GM12878 (cell line): ENCODE measurements around the gene CFAP45. TPM values are rescaled to one million over a fixed set of nuclear protein-coding genes. Genes with fewer than 3 reads are reported as not detected.
A peak's percentile ranks its signal among the peaks of the same experiment; 100 is the strongest.

Experiments
- ATAC-seq: fragments of 200-7000 bp; cut with Tn5 transposase; 3 replicates; pipeline ENCODE4 v1.9.1; 2020; ENCODE audit warnings: mild to moderate bottlenecking, moderate library complexity
- BruUV-seq: library from RNA; stranded (reverse); fragments of 400-500 nt; replicated peaks from 2 replicates; lab custom pipeline; 2021; lab: Mats Ljungman, UMichigan
- CTCF ChIA-PET: fragments of 300-600 bp; sonication (Branson Sonifier 250); formaldehyde crosslinking; extraction: SDS; loops from one replicate; lab custom pipeline; 2021; ENCODE audit warnings: inconsistent platforms; lab: Yijun Ruan, JAX
- POLR2A ChIA-PET: fragments of 350-600 bp; formaldehyde crosslinking; extraction: SDS; loops from one replicate; lab custom pipeline; 2021; ENCODE audit warnings: inconsistent platforms; lab: Charles Lee
- RAD21 ChIA-PET: fragments of 300-600 bp; sonication (Branson Sonifier 250); formaldehyde crosslinking; loops from one replicate; lab custom pipeline; 2023; ENCODE audit warnings: antibody characterized with exemption; ENCODE audit not compliant: unreplicated experiment; lab: Charles Lee
- SMC1A ChIA-PET: fragments of 300-600 bp; sonication (Branson Sonifier 250); formaldehyde crosslinking; loops from one replicate; lab custom pipeline; 2023; ENCODE audit not compliant: unreplicated experiment, uncharacterized antibody; lab: Charles Lee
- DNase-seq: peaks from one replicate; pipeline ENCODE4 v3.0.0-alpha.2; 2011; ENCODE audit warnings: low read depth, low spot score
- FAIRE-seq: peaks from 3 replicates; lab custom pipeline; 2011; peaks lifted over from hg19 to GRCh38; lab: Jason Lieb, UNC
- H2AFZ ChIP-seq: 2 replicates; pipeline ENCODE4 v1.6.0; 2011; ENCODE audit warnings: low read depth, low read length, control low read depth; ENCODE audit not compliant: control insufficient read depth
- H3K27ac ChIP-seq: 2 replicates; pipeline ENCODE4 v1.5.1; 2011; ENCODE audit warnings: control low read depth; ENCODE audit not compliant: control insufficient read depth, insufficient read depth
- H3K27me3 ChIP-seq, 2 experiments: replicated peaks in 1 of 2; 2 replicates each; pipeline versions ENCODE4 v1.6.0 to v1.6.1; 2011; ENCODE audit warnings: low read length in 1 of 2; ENCODE audit not compliant: control insufficient read depth in 2 of 2, insufficient read depth in 2 of 2
- H3K36me3 ChIP-seq, 2 experiments: 2 replicates each; pipeline ENCODE4 v1.5.1; 2011; ENCODE audit warnings: low read length in 1 of 2; ENCODE audit not compliant: control insufficient read depth in 2 of 2, insufficient read depth in 2 of 2
- H3K4me1 ChIP-seq: 2 replicates; pipeline ENCODE4 v1.6.1; 2011; ENCODE audit warnings: mild to moderate bottlenecking, low read length, moderate library complexity, mixed read lengths; ENCODE audit not compliant: control insufficient read depth, insufficient read depth
- H3K4me2 ChIP-seq: 2 replicates; pipeline ENCODE4 v1.6.0; 2011; ENCODE audit warnings: control low read depth; ENCODE audit not compliant: control insufficient read depth, insufficient read depth
- H3K4me3 ChIP-seq: fragments of 200-600 bp; sonication (generic); 2 replicates; pipeline ENCODE4 v1.5.1; 2016
- H3K79me2 ChIP-seq: 2 replicates; pipeline ENCODE4 v1.6.0; 2011; ENCODE audit warnings: low read length; ENCODE audit not compliant: control insufficient read depth, insufficient read depth
- H3K9ac ChIP-seq: 2 replicates; pipeline ENCODE4 v1.8.0; 2011; ENCODE audit warnings: low read length, control low read depth, mixed read lengths; ENCODE audit not compliant: control insufficient read depth, insufficient read depth
- H3K9me3 ChIP-seq: replicated peaks from 3 replicates; pipeline ENCODE4 v1.5.1; 2011; ENCODE audit warnings: mild to moderate bottlenecking, low read length; ENCODE audit not compliant: control insufficient read depth, insufficient read depth
- H4K20me1 ChIP-seq: 2 replicates; pipeline ENCODE4 v1.6.0; 2011; ENCODE audit not compliant: control insufficient read depth, insufficient read depth
- BCL11A ChIP-seq: IDR thresholded peaks from 2 replicates; pipeline ENCODE4 v1.6.1; 2011; ENCODE audit warnings: low read depth, low read length
- CBX3 ChIP-seq: fragments of 200-600 bp; sonication (generic); IDR thresholded peaks from 2 replicates; pipeline ENCODE4 v1.6.1; 2016; ENCODE audit warnings: low read depth, borderline replicate concordance
- E2F4 ChIP-seq: IDR thresholded peaks from 2 replicates; pipeline ENCODE4 v1.6.1; 2012; ENCODE audit warnings: low read depth, low read length, improper control_type of control experiment
- EP300 ChIP-seq, 2 experiments: fragments of 150-350 bp in 1 of 2; IDR thresholded peaks; 2 replicates each; pipeline ENCODE4 v1.6.1; 2011 to 2012; ENCODE audit warnings: low read depth in 2 of 2, low read length in 2 of 2, borderline replicate concordance in 1 of 2, improper control_type of control experiment in 1 of 2, inconsistent platforms in 1 of 2; ENCODE audit not compliant: control insufficient read depth in 1 of 2
- JUND ChIP-seq: IDR thresholded peaks from 2 replicates; pipeline ENCODE4 v1.6.1; 2012; ENCODE audit warnings: low read depth, mild to moderate bottlenecking, low read length, improper control_type of control experiment, moderate library complexity
- MLLT1 ChIP-seq: fragments of 450-650 bp; IDR thresholded peaks from 2 replicates; pipeline ENCODE4 v1.6.1; 2016; ENCODE audit warnings: mild to moderate bottlenecking
- MYC ChIP-seq: IDR thresholded peaks from 2 replicates; pipeline ENCODE4 v1.6.1; 2011; ENCODE audit warnings: mild to moderate bottlenecking, low read length, moderate library complexity, inconsistent platforms; ENCODE audit not compliant: insufficient read depth, insufficient replicate concordance, insufficient read length, severe bottlenecking
- NFYA ChIP-seq: IDR thresholded peaks from 2 replicates; pipeline ENCODE4 v1.6.1; 2011; ENCODE audit warnings: low read depth, mild to moderate bottlenecking, low read length, improper control_type of control experiment, borderline replicate concordance
- NRF1 ChIP-seq: conservative IDR thresholded peaks from 2 replicates; pipeline ENCODE4 v1.6.1; 2011; ENCODE audit warnings: mild to moderate bottlenecking, low read depth, low read length, improper control_type of control experiment
- SKIL ChIP-seq: fragments of 450-650 bp; IDR thresholded peaks from 2 replicates; pipeline ENCODE4 v1.6.1; 2017; ENCODE audit warnings: mild to moderate bottlenecking, low read depth, inconsistent platforms; ENCODE audit not compliant: poor library complexity, severe bottlenecking
- SUPT20H ChIP-seq: IDR thresholded peaks from 2 replicates; pipeline ENCODE4 v1.6.1; 2011; ENCODE audit warnings: low read depth, mild to moderate bottlenecking, low read length, moderate library complexity, borderline replicate concordance; ENCODE audit not compliant: control insufficient read depth
- SUZ12 ChIP-seq: fragments of 200-600 bp; sonication (generic); IDR thresholded peaks from one replicate; pipeline ENCODE4 v1.6.1; 2018; ENCODE audit warnings: antibody characterized with exemption, mild to moderate bottlenecking; ENCODE audit not compliant: unreplicated experiment
- YY1 ChIP-seq: IDR thresholded peaks from 2 replicates; pipeline ENCODE4 v1.6.1; 2011; ENCODE audit warnings: low read depth, mild to moderate bottlenecking, low read length
- ZNF217 ChIP-seq: fragments of 450-650 bp; IDR thresholded peaks from 2 replicates; pipeline ENCODE4 v1.6.1; 2017; ENCODE audit warnings: antibody characterized with exemption, mild to moderate bottlenecking
- WGBS: methylation state at CpG from one replicate; pipeline ENCODE4 v1.1.6; 2016; ENCODE audit warnings: low lambda C conversion rate; ENCODE audit not compliant: insufficient replicate concordance, insufficient coverage; ENCODE audit errors: missing lambda C conversion rate; 5-methylcytosine and 5-hydroxymethylcytosine counted together
- in situ Hi-C: fragments of 300-500 bp; cut with MboI; formaldehyde crosslinking; loops from 9 replicates; pipeline ENCODE4 v1.14.3; 2018; ENCODE audit warnings: mixed read lengths
- intact Hi-C: fragments of 100-400 bp; cut with micrococcal nuclease; formaldehyde crosslinking; loops from one replicate; pipeline ENCODE4 v1.14.2; 2022; ENCODE audit not compliant: unreplicated experiment
- polyA plus RNA-seq, 11 experiments: library from polyadenylated mRNA; depleted of rRNA in 4 of 11; unstranded in 6 of 11; stranded (reverse) in 5 of 11; fragments of >200 nt; fragmentation: Nextera tagmentation in 4 of 11; fragmentation: Illumina TruSeq in 1 of 11; extraction: Ambion mirVana in 4 of 11; extraction: Trizol in 1 of 11; gene quantifications; 1 replicate in 1 of 11; 2 replicates in 10 of 11; pipeline versions ENCODE4 v1.2.1 to v1.2.3, GENCODE V29; 2011 to 2016; ENCODE audit warnings: inconsistent platforms in 2 of 11, missing spikeins in 2 of 11, low read depth in 1 of 11
- total RNA-seq, 4 experiments: library from RNA; depleted of rRNA in 3 of 4; stranded (reverse); fragments of >200 nt in 3 of 4; fragmentation: Illumina TruSeq in 1 of 4; extraction: Trizol in 1 of 4; gene quantifications; 2 replicates each; pipeline versions ENCODE4 v1.2.1 to v1.2.3, GENCODE V29; 2013 to 2021
- TF ChIP-seq, protein P1 (sequence below): fragments of 450-650 bp; IDR thresholded peaks from 2 replicates; pipeline ENCODE4 v1.6.1; 2017; ENCODE audit warnings: low read depth, mild to moderate bottlenecking, moderate library complexity

CFAP45 gene
- total and polyA plus RNA-seq, 10 of the 15 experiments (the other 5 are each of a cell fraction or from before 2014, with no cell fraction given), result 0.43 to 0.91 (median 0.67) TPM

GRCh38 chr1:159921251-159921650 is 21.3 kb upstream of the CFAP45 start (continued):
- TF ChIP-seq E2F4, result no peak
- TF ChIP-seq, protein P1, sequence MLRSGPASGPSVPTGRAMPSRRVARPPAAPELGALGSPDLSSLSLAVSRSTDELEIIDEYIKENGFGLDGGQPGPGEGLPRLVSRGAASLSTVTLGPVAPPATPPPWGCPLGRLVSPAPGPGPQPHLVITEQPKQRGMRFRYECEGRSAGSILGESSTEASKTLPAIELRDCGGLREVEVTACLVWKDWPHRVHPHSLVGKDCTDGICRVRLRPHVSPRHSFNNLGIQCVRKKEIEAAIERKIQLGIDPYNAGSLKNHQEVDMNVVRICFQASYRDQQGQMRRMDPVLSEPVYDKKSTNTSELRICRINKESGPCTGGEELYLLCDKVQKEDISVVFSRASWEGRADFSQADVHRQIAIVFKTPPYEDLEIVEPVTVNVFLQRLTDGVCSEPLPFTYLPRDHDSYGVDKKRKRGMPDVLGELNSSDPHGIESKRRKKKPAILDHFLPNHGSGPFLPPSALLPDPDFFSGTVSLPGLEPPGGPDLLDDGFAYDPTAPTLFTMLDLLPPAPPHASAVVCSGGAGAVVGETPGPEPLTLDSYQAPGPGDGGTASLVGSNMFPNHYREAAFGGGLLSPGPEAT, result 0 out of 2 replicates have a peak, but pooled peaks have one; percentile 70
- 0 out of 2 replicates have a peak, but pooled peaks have one; percentile 38 for TF ChIP-seq BCL11A
- TF ChIP-seq NFYA, result no peak
- TF ChIP-seq SUZ12, result no peak

DNA sequence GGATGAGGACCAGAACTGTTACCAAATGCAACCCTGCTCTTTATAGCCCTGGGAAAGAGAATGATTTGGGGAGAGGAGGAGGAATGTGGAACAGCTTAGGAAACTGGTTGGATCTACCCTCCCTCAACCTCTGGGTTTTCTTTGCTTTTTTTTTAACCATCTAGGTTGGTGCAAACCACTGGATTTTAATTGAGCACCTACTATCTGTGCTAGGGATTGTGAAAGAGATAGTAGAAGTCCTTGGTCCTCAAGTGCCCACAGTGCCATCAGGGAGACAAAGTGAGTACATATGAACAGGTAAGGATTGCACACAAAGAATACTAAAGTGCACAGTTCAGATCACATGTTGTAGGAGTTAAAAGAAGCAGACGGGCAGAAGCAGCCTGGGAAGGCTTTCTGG is 20.7 kb upstream of the CFAP45 start:
- Histone ChIP-seq H4K20me1 (no peaks in the 10 kb centered on the region), H3K4me3 (peak overlapping the region; percentile 82; the same call in 1 of the 2 replicates), H3K27me3 (no peaks in the 10 kb centered on the region), H3K79me2 (peaks cover 61% of the 10 kb centered on the region), H3K36me3 (peaks cover 8 to 28% of the 10 kb centered on the region in 2 experiments; a peak in 3 of 4 replicates), H3K9me3 (no peaks in the 10 kb centered on the region), H3K27ac (peak overlapping the region; percentile 82), H2AFZ (no peak overlapping the region), H3K4me2 (peak overlapping the region; percentile 68), H3K9ac (no peak overlapping the region), H3K4me1 (peaks cover 25% of the 10 kb centered on the region)
- RAD21 ChIA-PET, result interaction anchor here (7.5 kb wide), 1 partner anchor 29 kb away, joined by 94 read pairs; no protein-coding TSS in a partner anchor
- no peak for ATAC-seq
- BruUV-seq, result no TSS peak
- SMC1A ChIA-PET, result interaction anchor here (1.4 to 8.1 kb wide), 4 partner anchors 29 to 121 kb away, joined by 3 to 83 read pairs (median 34); no protein-coding TSS in a partner anchor
- no peak for DNase-seq
- POLR2A ChIA-PET, result interaction anchor here (0.6 to 5.2 kb wide), 2 partner anchors 13 to 89 kb away, joined by 3 to 23 read pairs; no protein-coding TSS in a partner anchor
- no peak for FAIRE-seq
- CTCF ChIA-PET, result interaction anchor here (1.6 to 22.4 kb wide), 5 partner anchors 15 to 96 kb away, joined by 3 to 422 read pairs (median 35); no protein-coding TSS in a partner anchor
- in situ Hi-C loops (no loop called here), intact Hi-C loops (loop anchor here (10.0 kb wide), 1 partner anchor 846 kb away; the partner anchor contains the start of gene AIM2)
- WGBS, result 64% methylated on average over 1 of the region's 1 CpG
- TF ChIP-seq SUZ12 (no peak), JUND (no peak), SUPT20H (no peak), MYC (no peak), NRF1 (no peak), CBX3 (no peak), YY1 (no peak), EP300 (IDR thresholded peaks at IDR 0.05; ENCODE audit: borderline replicate concordance in 1 of 2, control insufficient read depth in 1 of 2, low read depth in 2 of 2, low read length in 2 of 2) (no peak), MLLT1 (no peak), SKIL (no peak), ZNF217 (no peak)
